ENCODE data around the gene PRR9.

DNA sequence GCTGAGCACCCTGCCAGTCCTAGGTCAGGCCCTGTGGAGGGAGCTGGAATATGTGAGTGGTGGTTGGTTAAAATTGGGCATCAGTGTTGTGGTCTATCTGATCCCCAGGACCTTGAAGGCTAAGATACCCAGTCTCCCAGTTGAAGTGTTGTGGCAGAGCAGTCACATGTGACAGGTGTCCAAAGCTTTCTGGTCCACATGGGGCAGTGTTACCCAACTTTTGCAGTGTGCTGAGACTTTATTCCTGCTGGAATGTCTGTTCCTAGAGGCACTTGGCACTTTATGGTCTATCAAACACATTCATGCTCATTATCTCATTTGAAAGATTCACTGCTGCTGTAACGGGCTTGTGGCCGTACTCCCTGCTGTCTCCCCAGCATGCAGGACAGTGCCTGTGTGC is 21.1 kb downstream of the PRR9 start:
- TF ChIP-seq, protein P1, sequence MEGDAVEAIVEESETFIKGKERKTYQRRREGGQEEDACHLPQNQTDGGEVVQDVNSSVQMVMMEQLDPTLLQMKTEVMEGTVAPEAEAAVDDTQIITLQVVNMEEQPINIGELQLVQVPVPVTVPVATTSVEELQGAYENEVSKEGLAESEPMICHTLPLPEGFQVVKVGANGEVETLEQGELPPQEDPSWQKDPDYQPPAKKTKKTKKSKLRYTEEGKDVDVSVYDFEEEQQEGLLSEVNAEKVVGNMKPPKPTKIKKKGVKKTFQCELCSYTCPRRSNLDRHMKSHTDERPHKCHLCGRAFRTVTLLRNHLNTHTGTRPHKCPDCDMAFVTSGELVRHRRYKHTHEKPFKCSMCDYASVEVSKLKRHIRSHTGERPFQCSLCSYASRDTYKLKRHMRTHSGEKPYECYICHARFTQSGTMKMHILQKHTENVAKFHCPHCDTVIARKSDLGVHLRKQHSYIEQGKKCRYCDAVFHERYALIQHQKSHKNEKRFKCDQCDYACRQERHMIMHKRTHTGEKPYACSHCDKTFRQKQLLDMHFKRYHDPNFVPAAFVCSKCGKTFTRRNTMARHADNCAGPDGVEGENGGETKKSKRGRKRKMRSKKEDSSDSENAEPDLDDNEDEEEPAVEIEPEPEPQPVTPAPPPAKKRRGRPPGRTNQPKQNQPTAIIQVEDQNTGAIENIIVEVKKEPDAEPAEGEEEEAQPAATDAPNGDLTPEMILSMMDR (IDR thresholded peaks at IDR 0.05): no peak
- TF ChIP-seq EZH2 (IDR thresholded peaks at IDR 0.05): no peak
- TF ChIP-seq EZH2phosphoT487 (IDR thresholded peaks at IDR 0.05): no peak
